Spleen (tissue), 11 donors: ENCODE results near the gene PDZD2. TPM values are rescaled to one million over a fixed set of nuclear protein-coding genes. Genes with fewer than 3 reads are reported as not detected.

ENCODE experiments used
- DNase-seq: peaks from one replicate; pipeline ENCODE4 v3.0.0-alpha.2; 2020
- H3K27ac ChIP-seq, 8 donors: fragments of 200-600 bp; sonication (generic) in 7 of 8; 1 replicate in 4 of 8; 2 replicates in 4 of 8; pipeline versions ENCODE4 v1.5.0 to v1.8.0; 2016 to 2021; ENCODE audit warnings: inconsistent platforms in 4 of 8, mild to moderate bottlenecking in 4 of 8, moderate library complexity in 1 of 8
- H3K27me3 ChIP-seq, 7 donors: fragments of 200-600 bp; sonication (generic) in 6 of 7; replicated peaks in 1 of 7; 1 replicate in 4 of 7; 2 replicates in 3 of 7; pipeline versions ENCODE4 v1.5.0 to v1.8.0; 2016 to 2021; ENCODE audit warnings: inconsistent platforms in 3 of 7, mild to moderate bottlenecking in 1 of 7
- H3K36me3 ChIP-seq, 6 donors: fragments of 200-600 bp; sonication (generic) in 5 of 6; 1 replicate in 4 of 6; 2 replicates in 2 of 6; pipeline versions ENCODE4 v1.5.0 to v1.8.0; 2016 to 2021; ENCODE audit warnings: inconsistent platforms in 2 of 6
- H3K4me1 ChIP-seq, 6 donors: fragments of 200-600 bp; sonication (generic) in 5 of 6; 1 replicate in 3 of 6; 2 replicates in 3 of 6; pipeline versions ENCODE4 v1.5.0 to v1.8.0; 2016 to 2021; ENCODE audit warnings: inconsistent platforms in 3 of 6
- H3K4me3 ChIP-seq, 8 donors: fragments of 200-600 bp; sonication (generic) in 7 of 8; 1 replicate in 4 of 8; 2 replicates in 4 of 8; pipeline versions ENCODE4 v1.5.0 to v1.8.0; 2016 to 2021; ENCODE audit warnings: inconsistent platforms in 4 of 8, mild to moderate bottlenecking in 4 of 8, moderate library complexity in 2 of 8
- H3K9me3 ChIP-seq, 8 donors: fragments of 200-600 bp; sonication (generic) in 7 of 8; 1 replicate in 4 of 8; 2 replicates in 4 of 8; pipeline versions ENCODE4 v1.5.0 to v1.8.0; 2016 to 2021; ENCODE audit warnings: inconsistent platforms in 4 of 8
- POLR2A ChIP-seq, 3 donors: fragments of 450-650 bp; IDR thresholded peaks; one replicate each; pipeline ENCODE4 v1.5.1; 2017; ENCODE audit warnings: antibody characterized with exemption in 3 of 3, mild to moderate bottlenecking in 1 of 3
- POLR2AphosphoS5 ChIP-seq, 3 donors: sonication (generic); formaldehyde crosslinking; IDR thresholded peaks; one replicate each; pipeline ENCODE4 v1.5.1; 2017; ENCODE audit warnings: antibody characterized with exemption in 3 of 3
- WGBS, 5 donors: extraction: QIAGEN DNeasy Blood & Tissue Kit in 3 of 5; methylation state at CpG; one replicate each; pipeline versions ENCODE4 v1.1.5 to v1.1.7; 2013 to 2018; 5-methylcytosine and 5-hydroxymethylcytosine counted together
- intact Hi-C: fragments of 100-400 bp; cut with DNase I; formaldehyde crosslinking; loops from one replicate; pipeline ENCODE4 v1.15.0; 2023; ENCODE audit warnings: low total_unique reads
- polyA plus RNA-seq, 3 donors: library from polyadenylated mRNA; stranded (reverse); fragments of 200-250 nt; gene quantifications; one replicate each; pipeline ENCODE4 v1.2.1, GENCODE V29; 2013
- total RNA-seq, 7 donors: library from RNA; depleted of rRNA in 3 of 7; stranded (reverse); fragments of >200 nt in 3 of 7; fragmentation: NEBNext Ultra II Directional in 4 of 7; extraction: Animal tissue kit (Norgen Biotek cat#: 25700) in 4 of 7; gene quantifications; one replicate each; pipeline versions ENCODE4 v1.1.0 to v1.2.1, GENCODE V29; 2016 to 2021
- TF ChIP-seq, protein P1 (sequence below), 11 experiments: fragments of 200-600 bp in 7 of 11; fragments of 450-650 bp in 4 of 11; sonication (generic) in 4 of 11; IDR thresholded peaks in 8 of 11; conservative IDR thresholded peaks in 3 of 11; 1 replicate in 7 of 11; 2 replicates in 4 of 11; pipeline versions ENCODE4 v1.4.0 to v1.8.0; 2016 to 2021; ENCODE audit warnings: antibody characterized with exemption in 11 of 11, inconsistent platforms in 4 of 11, mild to moderate bottlenecking in 1 of 11
- donor health status: healthy with polysubstance abuse.
- donor health status: DM: no; HTN: no; CAD: no; lungs with moderate emphysema.
- donor health status: DM: no; HTN: no; CAD: no.
- donor health status: Bipolar disorder and iron deficiency.
- donor health status: healthy.
- donor health status: DM: no; HTN: no; CAD: no.
- donor health status: DM: yes; HTN: yes; CAD: no.

Gene PDZD2
- total and polyA plus RNA-seq, 10 donors = 0.09 to 4.7 (median 2.4) TPM

DNA sequence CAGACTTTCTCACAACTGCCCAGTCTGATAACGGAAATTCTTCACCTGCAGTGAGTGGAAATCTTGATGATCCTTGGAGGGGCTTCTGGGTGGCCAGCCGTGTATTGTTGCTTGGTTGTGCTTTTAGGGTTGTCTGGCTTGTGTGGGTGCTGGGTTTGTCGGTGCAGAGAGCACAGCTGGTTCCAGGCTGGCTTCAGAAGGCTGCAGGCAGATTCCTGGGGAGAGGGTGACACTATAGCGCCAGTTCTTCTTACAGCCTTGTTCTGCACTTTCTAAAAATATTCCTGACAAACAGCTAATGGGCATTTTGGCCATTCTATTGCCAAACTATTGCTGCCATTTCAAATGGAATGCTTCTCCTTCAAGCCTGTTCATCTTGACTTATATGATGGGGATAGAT is 99.3 kb downstream of the PDZD2 start:
- H3K36me3 ChIP-seq = no peaks in the 10 kb centered on the region
- no peak overlapping the region for H3K4me3 ChIP-seq
- no peak overlapping the region for H3K27ac ChIP-seq
- DNase-seq = no peak
- H3K4me1 ChIP-seq = no peaks in the 10 kb centered on the region
- TF ChIP-seq, protein P1, sequence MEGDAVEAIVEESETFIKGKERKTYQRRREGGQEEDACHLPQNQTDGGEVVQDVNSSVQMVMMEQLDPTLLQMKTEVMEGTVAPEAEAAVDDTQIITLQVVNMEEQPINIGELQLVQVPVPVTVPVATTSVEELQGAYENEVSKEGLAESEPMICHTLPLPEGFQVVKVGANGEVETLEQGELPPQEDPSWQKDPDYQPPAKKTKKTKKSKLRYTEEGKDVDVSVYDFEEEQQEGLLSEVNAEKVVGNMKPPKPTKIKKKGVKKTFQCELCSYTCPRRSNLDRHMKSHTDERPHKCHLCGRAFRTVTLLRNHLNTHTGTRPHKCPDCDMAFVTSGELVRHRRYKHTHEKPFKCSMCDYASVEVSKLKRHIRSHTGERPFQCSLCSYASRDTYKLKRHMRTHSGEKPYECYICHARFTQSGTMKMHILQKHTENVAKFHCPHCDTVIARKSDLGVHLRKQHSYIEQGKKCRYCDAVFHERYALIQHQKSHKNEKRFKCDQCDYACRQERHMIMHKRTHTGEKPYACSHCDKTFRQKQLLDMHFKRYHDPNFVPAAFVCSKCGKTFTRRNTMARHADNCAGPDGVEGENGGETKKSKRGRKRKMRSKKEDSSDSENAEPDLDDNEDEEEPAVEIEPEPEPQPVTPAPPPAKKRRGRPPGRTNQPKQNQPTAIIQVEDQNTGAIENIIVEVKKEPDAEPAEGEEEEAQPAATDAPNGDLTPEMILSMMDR (IDR thresholded peaks at IDR 0.05 in 8 of 11, conservative IDR thresholded peaks at IDR 0.05 in 3 of 11) = no peak
- no peak for TF ChIP-seq POLR2AphosphoS5 (IDR thresholded peaks at IDR 0.05)
- no peak for TF ChIP-seq POLR2A (IDR thresholded peaks at IDR 0.05)
- intact Hi-C loops = no loop called here
- H3K9me3 ChIP-seq = peaks cover 0 to 17% (median 4%) of the 10 kb centered on the region in 8 donors
- H3K27me3 ChIP-seq = no peaks in the 10 kb centered on the region
- WGBS, 5 donors = 80 to 87% (median 86%) methylated on average over 4 of the region's 4 CpGs

DNA sequence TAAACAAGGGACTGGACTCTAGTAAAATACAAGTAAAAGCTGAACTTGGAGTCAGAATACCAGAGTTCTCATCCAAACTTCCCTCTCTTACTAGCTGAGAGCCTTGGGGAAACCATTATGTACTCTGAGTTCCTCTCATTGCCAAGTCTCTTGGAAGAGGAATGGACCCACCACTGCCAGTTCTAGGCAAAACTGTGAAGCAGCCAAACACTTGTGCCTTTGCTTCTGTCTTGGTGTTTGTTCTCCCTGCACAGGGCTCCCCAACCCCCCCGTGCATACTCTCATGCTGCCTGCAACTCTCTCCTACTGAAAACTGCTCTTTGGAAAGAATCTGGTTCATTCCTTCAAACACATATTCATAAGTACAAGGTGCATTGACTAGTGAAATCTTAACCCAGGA is 102.6 kb downstream of the PDZD2 start:
- Histone ChIP-seq H3K4me3 (no peak overlapping the region), H3K27me3 (no peaks in the 10 kb centered on the region), H3K9me3 (peaks cover 0 to 17% (median 4%) of the 10 kb centered on the region in 8 donors), H3K27ac (no peak overlapping the region), H3K4me1 (no peaks in the 10 kb centered on the region), H3K36me3 (no peaks in the 10 kb centered on the region)
- TF ChIP-seq POLR2AphosphoS5 (IDR thresholded peaks at IDR 0.05) = no peak
- TF ChIP-seq POLR2A (IDR thresholded peaks at IDR 0.05) = no peak
- TF ChIP-seq, protein P1 (IDR thresholded peaks at IDR 0.05 in 8 of 11, conservative IDR thresholded peaks at IDR 0.05 in 3 of 11) = no peak
- intact Hi-C loops = no loop called here
- no peak for DNase-seq
- WGBS, 5 donors = 58 to 86% (median 77%) methylated on average over 1 of the region's 1 CpG

DNA sequence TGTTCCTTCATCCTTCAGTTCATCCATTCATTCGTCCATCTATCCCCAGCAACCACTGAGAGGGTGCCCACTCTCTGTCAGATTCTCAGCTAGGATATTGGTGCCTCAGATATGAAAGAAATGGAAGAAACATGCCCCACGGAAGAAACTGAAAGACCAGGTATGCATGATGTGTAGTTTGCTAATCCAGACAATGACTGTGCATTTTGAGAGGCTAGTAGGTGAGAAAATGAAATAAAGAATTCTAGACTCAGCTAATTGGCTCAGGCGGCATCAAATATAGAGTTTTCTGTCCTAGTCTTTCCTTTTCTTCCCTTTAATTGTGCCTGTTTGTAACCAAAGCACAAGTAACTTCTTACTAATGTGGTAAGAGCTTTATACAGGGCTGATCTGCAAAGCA is 104.7 kb downstream of the PDZD2 start:
- Histone ChIP-seq H3K36me3 (no peaks in the 10 kb centered on the region), H3K27me3 (no peaks in the 10 kb centered on the region), H3K4me1 (no peaks in the 10 kb centered on the region), H3K27ac (no peak overlapping the region), H3K4me3 (no peak overlapping the region), H3K9me3 (peaks cover 0 to 15% (median 4%) of the 10 kb centered on the region in 8 donors)
- intact Hi-C loops = no loop called here
- DNase-seq = no peak
- WGBS, 5 donors = 81 to 88% (median 84%) methylated on average over 3 of the region's 3 CpGs
- TF ChIP-seq POLR2AphosphoS5 (IDR thresholded peaks at IDR 0.05) = no peak
- TF ChIP-seq, protein P1 (IDR thresholded peaks at IDR 0.05 in 8 of 11, conservative IDR thresholded peaks at IDR 0.05 in 3 of 11) = no peak
- TF ChIP-seq POLR2A (IDR thresholded peaks at IDR 0.05) = no peak

DNA sequence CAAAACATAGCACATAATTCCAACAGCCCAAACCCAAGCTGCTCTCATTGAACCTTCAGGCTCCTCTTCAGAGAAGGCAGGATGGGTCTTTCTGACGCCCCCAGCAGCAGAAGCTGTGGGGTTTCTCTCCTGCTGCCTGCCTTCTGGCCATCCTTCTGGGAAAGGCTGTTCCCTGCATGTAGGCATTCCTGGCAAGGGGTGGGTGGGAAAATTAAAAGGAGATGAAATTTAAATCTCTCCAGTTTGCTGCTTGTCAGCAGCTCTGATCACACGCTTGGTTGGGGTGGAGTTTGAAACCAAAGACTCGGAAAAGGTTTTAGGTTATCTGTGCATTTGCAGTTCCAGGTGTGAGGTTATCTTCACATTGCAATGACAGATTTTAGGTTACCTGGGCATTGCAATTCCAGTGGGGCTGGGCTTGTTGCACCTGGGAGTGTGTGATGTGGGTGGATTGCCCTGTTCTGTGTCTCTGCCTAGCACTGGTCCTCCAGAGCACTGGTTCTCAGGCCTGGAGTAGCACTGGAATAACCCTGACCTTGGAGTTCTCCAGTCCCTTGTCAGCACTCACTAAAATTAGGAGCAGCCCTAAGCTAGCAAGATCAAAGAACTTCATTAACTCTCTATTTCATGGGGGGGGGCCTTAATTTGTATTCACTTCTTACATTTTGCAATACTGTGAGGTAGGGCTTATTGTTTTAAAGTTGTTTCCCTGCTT is 109.7 kb downstream of the PDZD2 start:
- TF ChIP-seq, protein P1 (IDR thresholded peaks at IDR 0.05 in 8 of 11, conservative IDR thresholded peaks at IDR 0.05 in 3 of 11) = no peak
- no peak for TF ChIP-seq POLR2AphosphoS5 (IDR thresholded peaks at IDR 0.05)
- TF ChIP-seq POLR2A (IDR thresholded peaks at IDR 0.05) = no peak
- Histone ChIP-seq H3K4me1 (no peaks in the 10 kb centered on the region), H3K27me3 (no peaks in the 10 kb centered on the region), H3K4me3 (no peak overlapping the region), H3K9me3 (no peaks in the 10 kb centered on the region), H3K36me3 (no peaks in the 10 kb centered on the region), H3K27ac (no peak overlapping the region)
- intact Hi-C loops = no loop called here
- 74 to 95% (median 87%) methylated on average over 3 of the region's 3 CpGs for WGBS, 5 donors
- DNase-seq = no peak
